Activated CD4-positive, CD25-positive, alpha-beta regulatory T cell treated with anti-CD3 and anti-CD28 coated beads, Interleukin-2, amount 50 U/mL, for 72 hours (primary cell): ENCODE measurements around the gene ELK1.

ENCODE experiments used
- DNase-seq: peaks from one replicate; pipeline ENCODE4 v3.0.0; 2021

The ELK1 gene

GRCh38 chrX:47644557-47645091 is 5.7 kb downstream of the ELK1 start:
- no peak for DNase-seq

- no peak for DNase-seq
These were observed 6.4 kb downstream of the ELK1 start for GRCh38 chrX:47643926-47644325.

GRCh38 chrX:47638816-47639215 is 11.5 kb downstream of the ELK1 start:
- DNase-seq, result no peak

GRCh38 chrX:47637546-47638195 is 12.7 kb downstream of the ELK1 start:
- DNase-seq, result no peak

- no peak for DNase-seq
These were observed 15.3 kb downstream of the ELK1 start for GRCh38 chrX:47634871-47635575.

- DNase-seq, result no peak
These were observed 16.4 kb downstream of the ELK1 start for GRCh38 chrX:47633689-47634590.

GRCh38 chrX:47632666-47633065 is 17.7 kb downstream of the ELK1 start:
- DNase-seq, result no peak

GRCh38 chrX:47631676-47632075 is 18.7 kb downstream of the ELK1 start:
- DNase-seq, result no peak

- no peak for DNase-seq
These were observed 20.8 kb downstream of the ELK1 start, which contains the start of gene CFP for GRCh38 chrX:47629419-47630200. Gene CFP (minus strand): TSS chrX:47629930. CDS start chrX:47629844, 86 bp downstream.

- no peak for DNase-seq
These were observed 21.4 kb downstream of the ELK1 start for GRCh38 chrX:47628982-47629381.

- DNase-seq, result no peak
These were observed 25.0 kb downstream of the ELK1 start for GRCh38 chrX:47625365-47625764.

- DNase-seq, result no peak
These were observed 26.8 kb downstream of the ELK1 start for GRCh38 chrX:47623540-47624027.

- no peak for DNase-seq
These were observed 28.5 kb downstream of the ELK1 start for GRCh38 chrX:47621851-47622250.

GRCh38 chrX:47620303-47620685 is 30.1 kb downstream of the ELK1 start:
- no peak for DNase-seq

- DNase-seq, result peak; percentile 82
These were observed 30.7 kb downstream of the ELK1 start, which contains the start of gene SYN1 for GRCh38 chrX:47619486-47620302. Gene SYN1 (minus strand): TSS chrX:47619857. CDS start chrX:47619728, 129 bp downstream.

GRCh38 chrX:47618923-47619485 is 31.4 kb downstream of the ELK1 start:
- DNase-seq, result no peak

GRCh38 chrX:47614618-47615017 is 35.7 kb downstream of the ELK1 start:
- peak; percentile 3 for DNase-seq

- peak; percentile 5 for DNase-seq
These were observed 37.3 kb downstream of the ELK1 start for GRCh38 chrX:47613082-47613481.

GRCh38 chrX:47612418-47612817 is 37.9 kb downstream of the ELK1 start:
- peak; percentile 1 for DNase-seq

- peak; percentile 13 for DNase-seq
These were observed 38.4 kb downstream of the ELK1 start for GRCh38 chrX:47611926-47612325.

- no peak for DNase-seq
These were observed 38.9 kb downstream of the ELK1 start for GRCh38 chrX:47611489-47611888.
